Globus pallidus (tissue), 1 donor: Measurements from ENCODE around the gene TAS2R46.
"Not testable (repeated sequence)": the region's sequence is repeated elsewhere in the genome, so short reads cannot be mapped to it uniquely, and the experiment has no call there.

Experiments used
- DNase-seq: peaks from one replicate; pipeline ENCODE4 v3.0.0-alpha.2; 2015; ENCODE audit warnings: low spot score

TAS2R46 gene, protein sequence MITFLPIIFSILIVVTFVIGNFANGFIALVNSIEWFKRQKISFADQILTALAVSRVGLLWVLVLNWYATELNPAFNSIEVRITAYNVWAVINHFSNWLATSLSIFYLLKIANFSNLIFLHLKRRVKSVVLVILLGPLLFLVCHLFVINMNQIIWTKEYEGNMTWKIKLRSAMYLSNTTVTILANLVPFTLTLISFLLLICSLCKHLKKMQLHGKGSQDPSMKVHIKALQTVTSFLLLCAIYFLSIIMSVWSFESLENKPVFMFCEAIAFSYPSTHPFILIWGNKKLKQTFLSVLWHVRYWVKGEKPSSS

DNA sequence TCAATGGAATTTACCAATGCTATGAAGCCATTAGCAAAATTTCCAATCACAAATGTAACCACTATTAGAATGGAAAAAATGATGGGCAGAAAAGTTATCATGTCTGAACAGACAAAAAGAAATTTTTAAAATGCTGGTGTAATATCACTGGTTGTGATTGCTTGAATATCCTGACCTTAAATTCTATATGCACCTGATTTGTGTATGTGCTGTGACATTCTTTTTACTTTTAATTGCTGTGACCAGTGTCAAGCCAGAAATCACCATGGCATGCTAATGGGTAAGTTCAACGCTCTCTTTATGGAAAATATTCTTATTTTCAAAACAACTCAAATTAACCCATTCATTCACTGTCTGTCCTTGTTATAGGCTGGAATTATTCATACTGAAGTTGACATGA is at the start of gene TAS2R46:
TSS of gene TAS2R46 (minus strand) at position 101 of the 400 bp plus-strand sequence. CDS start at position 101, 0 bp downstream.
- DNase-seq = not testable (repeated sequence)

DNA sequence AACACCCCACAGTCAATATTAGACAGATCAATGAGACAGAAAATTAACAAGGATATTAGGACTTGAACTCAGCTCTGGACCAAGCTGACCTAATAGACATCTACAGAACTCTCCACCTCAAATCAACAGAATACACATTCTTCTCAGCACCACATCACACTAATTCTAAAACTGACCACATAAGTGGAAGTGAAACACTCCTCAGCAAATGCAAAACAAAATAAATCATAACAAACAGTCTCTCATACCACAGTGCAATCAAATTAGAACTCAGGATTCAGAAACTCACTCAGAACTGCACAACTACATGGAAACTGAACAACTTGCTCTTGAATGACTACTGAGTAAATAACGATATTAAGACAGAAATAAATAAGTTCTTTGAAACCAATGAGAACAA is 49.1 kb upstream of the TAS2R46 start:
- not testable (repeated sequence) for DNase-seq

DNA sequence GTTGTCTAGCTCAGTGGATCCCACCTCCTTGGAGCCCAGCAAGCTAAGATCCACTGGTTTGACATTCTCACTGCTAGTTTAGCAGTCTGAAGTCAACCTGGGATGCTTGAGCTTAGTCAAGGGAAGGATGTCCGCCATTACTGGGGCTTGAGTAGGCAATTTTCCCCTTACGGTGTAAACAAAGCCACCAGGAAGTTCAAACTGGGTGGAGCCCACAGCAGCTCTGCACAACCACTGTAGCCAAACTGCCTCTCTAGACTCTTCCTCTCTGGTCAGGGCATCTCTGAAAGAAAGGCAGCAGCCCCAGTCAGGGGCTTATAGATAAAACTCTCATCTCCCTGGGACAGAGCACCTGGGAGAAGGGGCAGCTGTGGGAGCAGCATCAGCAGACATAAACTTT is 46.8 kb upstream of the TAS2R46 start:
- DNase-seq = no peak

DNA sequence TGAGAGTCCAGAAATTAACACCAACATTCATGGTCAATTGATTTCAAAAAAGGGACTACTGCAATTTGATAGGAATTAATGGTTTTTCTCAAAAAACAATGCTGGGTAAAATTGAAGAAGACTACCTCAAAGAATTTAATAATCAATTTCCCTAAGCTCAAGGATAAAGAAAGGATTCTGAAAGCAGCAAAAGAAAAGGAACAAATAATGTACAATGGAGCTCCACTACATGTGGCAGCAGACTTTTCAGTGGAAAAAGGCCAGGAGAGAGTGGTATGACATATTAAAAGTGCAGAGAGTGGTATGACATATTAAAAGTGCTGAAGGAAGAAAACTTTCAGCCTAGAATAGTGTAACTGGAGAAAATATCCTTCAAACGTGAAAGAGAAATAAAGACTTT is 45.6 kb upstream of the TAS2R46 start:
- DNase-seq = no peak

DNA sequence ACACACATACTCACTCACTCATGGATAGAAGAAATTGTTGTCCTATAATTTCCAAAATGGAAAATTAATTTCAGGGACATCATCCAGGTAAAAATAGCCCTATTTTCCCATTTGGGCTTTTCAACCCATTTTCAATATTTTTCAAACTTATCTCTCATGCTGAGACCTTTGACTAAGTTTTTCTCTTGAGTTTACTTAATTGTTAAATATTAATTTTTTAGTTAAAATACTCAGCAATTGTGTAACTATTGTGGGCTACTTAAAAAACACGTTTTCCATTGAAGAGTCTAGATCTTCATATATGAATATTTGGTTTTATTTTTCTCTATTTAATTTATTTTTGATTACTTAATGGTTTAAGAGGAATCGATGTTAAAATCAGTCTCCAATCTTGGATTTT is 44.2 kb upstream of the TAS2R46 start:
- DNase-seq = no peak

DNA sequence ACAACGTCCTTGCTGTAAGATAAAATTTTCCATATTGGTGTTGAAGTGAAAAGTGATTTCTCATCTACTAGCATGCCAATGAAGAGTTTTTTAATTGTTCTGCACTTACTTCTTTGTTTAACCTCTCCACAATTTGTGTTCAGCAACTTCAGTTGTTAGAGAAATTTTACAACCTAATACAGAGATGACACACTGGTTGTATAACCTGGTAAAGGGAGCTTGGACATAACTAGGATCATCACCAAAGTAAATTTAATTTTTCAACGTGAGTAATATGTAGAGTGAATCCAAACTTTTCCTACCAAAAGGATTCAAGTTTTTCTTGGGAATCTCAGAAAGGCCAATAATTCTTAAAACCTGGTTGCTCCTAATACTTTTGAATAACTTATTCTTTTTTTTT is 43.5 kb upstream of the TAS2R46 start:
- DNase-seq = no peak

DNA sequence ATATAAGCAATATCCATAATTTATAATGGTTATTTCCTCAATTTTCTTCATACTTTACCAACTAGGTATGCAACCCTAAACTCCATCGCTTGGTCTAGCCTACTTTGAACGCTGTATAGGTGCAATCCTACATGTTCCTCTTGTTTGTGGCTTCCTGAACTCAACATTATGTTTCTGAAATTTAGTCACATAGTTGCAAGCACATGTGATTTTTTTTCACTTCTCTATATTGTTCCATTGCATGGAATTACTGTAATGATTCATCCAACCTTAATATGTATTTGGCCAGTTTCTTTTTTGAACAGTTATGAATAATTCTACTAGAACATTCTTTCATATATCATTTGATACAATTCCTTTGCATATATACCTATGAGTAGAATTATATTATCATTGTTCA is 32.8 kb upstream of the TAS2R46 start:
- DNase-seq = not testable (repeated sequence)

DNA sequence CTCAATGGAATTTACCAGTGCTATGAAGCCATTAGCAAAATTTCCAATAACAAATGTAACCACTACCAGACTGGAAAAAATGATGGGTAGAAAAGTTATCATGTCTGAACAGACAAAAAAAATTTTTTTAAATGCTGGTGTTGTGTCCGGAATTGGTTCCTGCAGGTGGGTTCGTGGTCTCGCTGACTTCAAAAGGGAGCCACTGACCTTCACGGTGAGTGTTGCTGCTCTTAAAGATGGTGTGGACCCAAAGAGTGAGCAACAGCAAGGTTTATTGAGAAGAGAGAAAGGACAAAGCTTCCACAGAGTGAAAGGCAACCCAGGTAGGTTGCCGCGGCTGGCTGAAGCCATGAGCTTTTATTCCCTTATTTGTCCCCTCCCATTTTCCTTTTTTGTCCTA is 30.0 kb upstream of the TAS2R46 start, which contains the start of gene TAS2R43:
TSS of gene TAS2R43 (minus strand) at position 186 of the 400 bp plus-strand sequence. CDS start at position 102, 84 bp downstream.
- DNase-seq = no peak

DNA sequence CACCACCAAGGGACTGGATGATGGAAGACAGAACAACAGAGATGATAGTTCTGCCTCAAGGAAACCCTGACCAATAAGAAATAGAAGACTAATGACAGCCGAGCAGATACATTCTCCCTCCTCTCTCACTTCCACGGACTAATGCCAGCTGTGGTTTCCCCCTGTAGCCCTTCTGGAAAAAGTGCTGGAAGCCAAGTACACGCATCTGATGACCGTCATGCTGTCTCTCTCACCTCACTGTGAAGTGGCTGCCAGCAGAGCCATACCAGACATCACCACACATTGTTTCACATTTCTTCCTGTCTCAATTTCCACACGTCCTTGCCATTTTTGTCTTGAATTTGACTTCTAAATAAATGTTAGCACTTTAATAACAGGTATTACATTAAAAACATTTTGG is 27.2 kb upstream of the TAS2R46 start:
- DNase-seq = no peak

DNA sequence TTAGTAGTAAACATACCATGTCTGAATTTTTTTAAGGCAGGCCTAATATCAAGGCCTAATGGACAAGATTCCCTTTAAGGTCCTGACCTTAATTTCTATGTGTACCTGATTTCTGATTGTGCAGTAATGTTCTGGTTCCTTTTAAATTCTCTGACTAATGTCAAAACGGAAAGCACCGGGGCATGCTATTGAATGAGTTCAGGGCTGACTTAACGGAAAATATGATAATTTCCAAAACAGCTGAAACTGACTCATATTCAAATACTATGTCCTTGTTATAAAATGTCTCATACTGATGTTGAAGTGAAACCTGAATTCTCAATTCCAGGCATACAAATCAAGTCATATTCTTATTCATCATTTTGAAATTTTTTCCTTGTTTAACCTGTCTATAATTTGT is 23.3 kb upstream of the TAS2R46 start:
- DNase-seq = no peak

DNA sequence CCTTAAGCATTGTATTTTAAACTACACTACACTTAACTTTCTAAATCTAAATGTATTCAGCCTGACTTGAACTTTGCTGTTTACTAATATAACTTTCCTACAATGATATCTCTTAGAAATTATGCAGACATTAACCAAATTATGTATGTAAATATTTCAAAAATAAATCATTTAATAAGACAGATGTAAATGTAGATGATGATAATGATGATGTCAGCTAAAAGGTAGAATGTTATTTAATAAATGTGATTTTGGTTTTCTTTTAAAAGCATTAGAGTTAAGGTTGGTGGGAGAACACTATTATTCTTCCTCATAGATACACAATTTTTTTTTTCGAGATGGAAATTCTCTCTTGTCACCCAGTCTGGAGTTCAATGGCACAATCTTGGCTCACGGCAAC is 19.9 kb upstream of the TAS2R46 start:
- DNase-seq = no peak

DNA sequence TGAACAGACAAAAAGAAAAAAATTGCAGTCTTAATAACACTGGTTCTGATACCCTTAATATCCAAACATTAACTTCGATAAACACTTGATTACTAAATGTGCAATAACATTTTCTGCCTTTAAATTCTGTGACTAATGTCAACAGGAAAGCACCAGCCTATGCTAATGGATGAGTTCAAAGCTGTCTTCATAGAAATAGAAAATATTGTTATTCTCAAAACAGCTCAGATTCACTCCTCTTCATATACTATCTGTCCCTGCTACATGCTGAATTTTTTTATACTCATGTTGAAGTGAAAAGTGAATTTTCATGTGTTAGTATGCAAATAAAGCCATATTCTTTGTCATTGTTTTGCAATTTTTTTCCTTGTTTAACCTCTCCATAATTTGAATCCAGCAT is 16.2 kb upstream of the TAS2R46 start:
- no peak for DNase-seq

DNA sequence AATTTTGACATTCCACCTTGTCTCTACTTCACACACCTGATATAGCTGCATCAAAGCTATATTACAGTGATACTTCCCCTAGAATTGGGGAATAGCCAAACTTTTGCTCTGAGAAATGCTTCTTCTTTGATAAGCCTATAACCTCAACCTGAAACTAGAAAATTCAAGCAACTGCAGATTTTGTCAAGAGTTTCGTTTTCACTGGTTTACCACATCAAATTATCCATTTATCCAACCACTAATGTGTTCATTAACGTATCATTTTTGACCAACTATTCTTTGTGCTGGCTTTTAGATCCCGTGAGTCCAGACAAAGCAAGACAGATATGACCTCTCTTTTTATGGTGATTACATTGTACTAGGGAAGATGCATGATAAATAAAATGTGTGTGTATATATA is 13.5 kb upstream of the TAS2R46 start:
- no peak for DNase-seq

DNA sequence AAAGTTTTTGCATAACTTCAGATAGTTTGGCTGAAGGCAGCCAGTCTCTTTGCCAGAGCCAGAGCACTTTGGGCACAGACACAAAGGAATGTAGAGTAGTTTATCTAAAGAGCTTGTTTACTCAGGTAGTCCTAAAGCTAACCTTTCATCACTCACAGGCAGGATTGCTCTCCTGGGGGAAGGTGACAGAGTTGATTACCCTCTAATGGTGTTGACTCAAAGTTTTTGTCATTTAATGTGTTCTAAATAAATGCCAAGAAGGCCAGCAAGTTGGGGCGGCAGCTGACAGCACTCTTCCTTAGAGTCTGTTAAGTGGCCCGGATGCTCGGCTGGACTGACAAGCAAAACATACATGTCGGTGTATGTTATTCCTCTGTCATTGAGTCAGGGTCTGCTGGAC is 9.3 kb upstream of the TAS2R46 start:
- DNase-seq = no peak

DNA sequence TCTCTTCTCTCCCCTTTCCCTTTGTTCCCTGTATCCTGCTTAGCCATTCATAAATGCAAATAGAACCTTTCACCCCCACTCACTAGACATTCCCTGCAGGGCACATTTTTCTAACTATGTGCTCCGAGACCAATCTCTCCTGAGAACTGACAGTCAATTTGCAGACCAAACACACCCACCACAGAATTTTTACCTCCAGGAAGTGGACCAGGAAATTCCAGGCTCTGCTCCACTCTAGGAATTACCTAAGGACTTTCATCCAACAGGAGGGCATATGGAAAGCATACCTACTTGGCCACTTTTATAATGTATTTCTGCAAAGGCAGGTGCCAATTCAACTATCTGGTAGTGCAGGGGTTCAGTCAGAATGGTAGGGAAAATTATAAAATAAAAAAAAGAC is 8.9 kb upstream of the TAS2R46 start:
- DNase-seq = no peak

DNA sequence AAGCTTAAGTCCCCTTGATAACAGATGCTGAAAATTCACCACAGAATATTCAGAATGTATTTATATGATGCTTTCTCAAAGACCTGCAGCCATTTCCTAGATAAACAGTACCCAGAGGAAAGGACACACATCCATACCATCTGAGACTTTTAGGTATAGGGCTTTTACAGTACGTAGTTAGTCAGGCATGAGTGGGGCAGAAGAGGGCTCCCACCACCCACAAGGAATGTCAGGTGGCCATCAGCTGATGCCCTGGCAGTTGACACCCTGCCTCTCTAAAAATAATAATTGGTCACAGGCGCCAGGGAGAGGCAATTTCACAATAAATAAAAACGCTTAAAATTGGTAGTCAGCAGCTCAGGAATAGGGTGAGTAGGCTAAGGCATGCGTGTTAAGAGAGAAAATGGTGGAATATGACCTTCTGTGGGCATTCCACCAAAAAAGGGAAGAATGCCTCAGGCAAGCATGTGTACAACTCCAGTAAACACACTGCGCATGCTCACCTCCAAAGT is 7.8 kb upstream of the TAS2R46 start:
- no peak for DNase-seq

DNA sequence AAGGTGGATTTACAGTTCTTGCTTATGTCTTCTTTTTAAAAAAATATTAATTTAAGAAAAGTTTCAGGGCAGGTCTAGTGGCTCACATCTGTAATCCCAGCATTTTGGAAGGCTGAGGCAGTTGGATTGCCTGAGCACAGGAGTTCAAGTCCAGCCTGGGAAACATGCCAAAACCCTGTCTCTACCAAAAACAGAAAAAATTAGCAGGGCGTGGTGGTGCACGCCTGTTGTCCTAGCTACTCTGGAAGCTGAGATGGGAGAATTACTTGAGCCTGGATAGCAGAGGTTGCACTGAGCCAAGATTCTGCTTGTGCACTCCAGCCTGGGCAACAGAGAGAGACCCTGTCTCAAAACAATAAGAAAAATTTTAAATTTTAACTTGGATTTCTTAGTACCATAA is 5.4 kb upstream of the TAS2R46 start:
- DNase-seq = peak; percentile 21

DNA sequence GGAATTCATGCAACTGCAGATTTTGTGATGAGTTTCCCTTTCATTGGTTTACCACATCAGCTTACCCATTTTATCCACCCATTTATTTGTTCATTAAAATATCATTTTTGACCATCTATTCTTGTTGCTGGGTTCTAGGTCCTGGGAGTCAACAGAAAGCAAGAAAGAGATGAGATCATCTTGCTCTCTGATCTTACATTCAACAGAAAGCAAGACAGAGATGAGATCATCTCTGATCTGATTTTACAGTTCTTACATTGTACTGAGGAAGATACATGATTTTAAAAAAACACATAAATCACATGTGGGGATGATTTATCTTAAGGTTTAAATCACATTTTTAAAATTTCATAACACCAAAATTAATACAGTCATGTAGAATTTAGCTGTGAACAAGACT is 2.3 kb downstream of the TAS2R46 start:
- no peak for DNase-seq

DNA sequence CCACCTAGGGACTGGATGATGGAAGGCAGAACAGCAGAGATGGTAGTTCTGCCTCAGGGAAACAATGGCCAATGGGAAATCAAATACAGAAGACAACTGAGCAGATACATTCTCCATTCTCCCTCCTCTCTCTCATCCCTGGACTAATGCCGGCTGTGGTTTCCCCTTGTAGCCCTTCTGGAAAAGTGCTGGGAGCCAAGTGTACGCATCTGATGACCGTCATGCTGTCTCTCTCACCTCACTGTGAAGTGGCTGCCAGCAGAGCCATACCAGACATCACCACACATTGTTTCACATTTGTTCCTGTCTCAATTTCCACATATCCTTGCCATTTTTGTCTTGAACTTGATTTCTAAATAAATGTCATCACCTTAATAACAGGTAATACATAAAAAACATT is 3.1 kb downstream of the TAS2R46 start:
- no peak for DNase-seq

DNA sequence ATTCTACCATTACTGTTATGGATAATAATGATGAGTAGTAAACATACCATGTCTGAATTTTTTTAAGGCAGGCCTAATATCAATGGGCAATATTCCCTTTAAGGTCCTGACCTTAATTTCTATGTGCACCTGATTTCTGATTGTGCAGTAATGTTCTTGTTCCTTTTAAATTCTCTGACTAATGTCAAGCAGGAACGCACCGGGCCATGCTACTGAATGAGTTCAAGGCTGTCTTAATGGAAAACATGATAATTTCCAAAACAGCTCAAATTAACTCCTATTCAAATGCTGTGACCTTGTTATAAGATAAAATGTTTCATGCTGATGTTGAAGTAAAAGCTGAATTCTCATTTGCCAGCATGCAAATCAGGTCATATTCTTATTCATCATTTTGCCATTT is 6.8 kb downstream of the TAS2R46 start:
- DNase-seq = no peak

DNA sequence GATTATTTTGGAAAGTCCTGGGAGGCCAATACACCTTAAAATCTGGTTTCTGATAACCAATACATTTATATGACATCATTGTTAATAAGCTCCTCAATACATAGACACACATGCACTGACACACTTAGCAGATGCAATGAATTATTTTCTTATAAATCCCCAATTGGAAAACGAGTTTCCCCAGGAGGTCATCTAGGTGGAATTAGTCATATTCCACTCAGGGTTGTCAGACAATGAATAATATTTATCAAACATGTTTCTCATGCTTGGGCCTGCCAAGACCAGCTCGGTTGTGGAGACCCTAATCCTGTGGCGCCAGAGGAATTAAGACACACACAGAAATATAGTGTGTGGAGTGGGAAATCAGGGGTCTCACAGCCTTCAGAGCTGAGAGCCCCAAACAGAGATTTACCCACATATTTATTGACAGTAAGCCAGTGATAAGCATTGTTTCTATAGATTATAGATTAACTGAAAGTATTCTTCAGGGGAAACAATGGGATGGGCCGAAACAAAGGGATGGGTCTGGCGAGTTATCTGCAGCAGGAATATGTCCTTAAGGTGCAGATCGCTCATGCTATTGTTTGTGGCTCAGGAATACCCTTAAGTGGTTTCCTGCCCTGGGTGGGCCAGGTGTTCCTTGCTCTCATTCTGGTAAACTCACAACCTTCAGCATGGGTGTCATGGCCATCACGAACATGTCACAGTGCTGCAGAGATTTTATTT is 12.1 kb downstream of the TAS2R46 start:
- not testable (repeated sequence) for DNase-seq

DNA sequence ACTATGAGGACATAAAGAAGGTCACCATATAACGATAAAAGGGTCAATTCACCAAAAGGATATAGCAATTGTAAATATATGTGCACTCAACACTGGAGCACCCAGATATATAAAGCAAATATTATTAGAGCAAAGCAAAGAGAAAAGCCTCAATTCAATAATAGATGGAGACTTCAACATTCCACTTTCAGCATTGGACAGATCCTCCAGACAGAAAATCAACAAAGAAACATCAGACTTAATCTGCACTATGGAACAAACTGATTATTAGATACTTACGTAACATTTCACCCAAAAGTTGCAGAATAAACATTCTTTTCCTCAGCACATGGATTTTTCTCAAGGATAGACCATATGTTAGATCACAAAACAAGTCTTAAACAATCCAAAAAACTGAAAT is 20.7 kb downstream of the TAS2R46 start:
- DNase-seq = not testable (repeated sequence)

DNA sequence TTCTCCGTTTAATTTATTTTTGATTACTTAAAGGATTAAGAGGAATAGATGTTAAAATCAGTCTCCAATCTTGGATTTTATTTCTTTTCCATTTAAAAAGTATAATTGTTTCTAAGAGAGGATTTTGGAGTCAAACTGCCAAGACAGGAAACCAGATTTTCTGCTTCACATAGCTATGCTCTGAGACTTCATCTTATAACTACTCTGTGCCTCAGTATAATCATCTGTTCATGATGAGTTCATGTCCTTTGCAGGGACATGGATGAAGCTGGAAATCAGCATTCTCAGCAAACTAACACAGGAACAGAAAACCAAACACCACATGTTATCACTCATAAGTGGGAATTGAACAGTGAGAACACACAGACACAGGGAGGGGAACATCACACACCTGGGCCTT is 21.9 kb downstream of the TAS2R46 start:
- no peak for DNase-seq
